ENCODE results near the gene VRK1.

GRCh38 chr14:96795109-96795828 lies 1.9 kb upstream of the VRK1 start:
- TF ChIP-seq POLR2AphosphoS5 (IDR thresholded peaks at IDR 0.05; ENCODE audit: borderline replicate concordance, low read depth, low read length) = no peak
- no peak for TF ChIP-seq EZH2 (IDR thresholded peaks at IDR 0.05)

All from SK-N-MC (cell line).